ENCODE data around the gene MYH9. TPM values are rescaled to one million over a fixed set of nuclear protein-coding genes. Genes with fewer than 3 reads are reported as not detected.
"Not testable (repeated sequence)": the region's sequence is repeated elsewhere in the genome, so short reads cannot be mapped to it uniquely, and the experiment has no call there.

MYH9 gene
- total RNA-seq, 4 donors from 2014 or later = 361 to 406 (median 386) TPM

DNA sequence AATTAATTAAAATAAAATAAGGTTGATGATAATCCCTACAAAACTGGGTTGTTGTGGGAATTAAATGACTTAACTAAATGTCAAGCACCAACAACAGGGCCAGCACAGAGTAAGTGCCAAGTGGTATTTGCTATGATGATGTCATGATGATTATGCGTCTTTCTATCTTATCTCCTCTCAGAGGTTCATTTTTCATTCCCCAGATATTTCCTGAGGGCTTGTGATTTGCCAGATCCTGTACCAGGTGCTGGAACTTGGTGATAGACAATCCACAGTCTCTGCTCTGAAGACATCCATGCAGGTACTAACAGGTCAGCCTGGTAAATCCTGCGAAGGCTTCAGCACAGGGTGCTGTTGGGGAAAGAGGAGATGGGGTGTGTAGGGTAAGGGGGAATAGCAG lies 8.1 kb upstream of the MYH9 start:
- Histone ChIP-seq H3K27ac (no peak overlapping the region), H3K4me1 (peaks cover 0 to 6% (median 0%) of the 10 kb centered on the region in 4 donors), H3K27me3 (no peaks in the 10 kb centered on the region), H3K36me3 (no peaks in the 10 kb centered on the region), H3K9me3 (no peaks in the 10 kb centered on the region), H3K4me3 (no peak overlapping the region)
- no peak for TF ChIP-seq EP300 (IDR thresholded peaks at IDR 0.05)
- TF ChIP-seq POLR2A (IDR thresholded peaks at IDR 0.05) = no peak
- TF ChIP-seq, protein P1, sequence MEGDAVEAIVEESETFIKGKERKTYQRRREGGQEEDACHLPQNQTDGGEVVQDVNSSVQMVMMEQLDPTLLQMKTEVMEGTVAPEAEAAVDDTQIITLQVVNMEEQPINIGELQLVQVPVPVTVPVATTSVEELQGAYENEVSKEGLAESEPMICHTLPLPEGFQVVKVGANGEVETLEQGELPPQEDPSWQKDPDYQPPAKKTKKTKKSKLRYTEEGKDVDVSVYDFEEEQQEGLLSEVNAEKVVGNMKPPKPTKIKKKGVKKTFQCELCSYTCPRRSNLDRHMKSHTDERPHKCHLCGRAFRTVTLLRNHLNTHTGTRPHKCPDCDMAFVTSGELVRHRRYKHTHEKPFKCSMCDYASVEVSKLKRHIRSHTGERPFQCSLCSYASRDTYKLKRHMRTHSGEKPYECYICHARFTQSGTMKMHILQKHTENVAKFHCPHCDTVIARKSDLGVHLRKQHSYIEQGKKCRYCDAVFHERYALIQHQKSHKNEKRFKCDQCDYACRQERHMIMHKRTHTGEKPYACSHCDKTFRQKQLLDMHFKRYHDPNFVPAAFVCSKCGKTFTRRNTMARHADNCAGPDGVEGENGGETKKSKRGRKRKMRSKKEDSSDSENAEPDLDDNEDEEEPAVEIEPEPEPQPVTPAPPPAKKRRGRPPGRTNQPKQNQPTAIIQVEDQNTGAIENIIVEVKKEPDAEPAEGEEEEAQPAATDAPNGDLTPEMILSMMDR (IDR thresholded peaks at IDR 0.05) = no peak
- DNase-seq (ENCODE audit: low spot score in 2 of 2) = no peak
- WGBS, 2 donors = 75 to 85% methylated on average over 2 of the region's 2 CpGs

- WGBS, 2 donors = 74 to 75% methylated on average over 12 of the region's 12 CpGs
- no peak for DNase-seq (ENCODE audit: low spot score in 2 of 2)
- H3K4me1 ChIP-seq = peaks cover 0 to 6% (median 0%) of the 10 kb centered on the region in 4 donors
- no peaks in the 10 kb centered on the region for H3K27me3 ChIP-seq
- H3K9me3 ChIP-seq = no peaks in the 10 kb centered on the region
- TF ChIP-seq, protein P1 (IDR thresholded peaks at IDR 0.05) = no peak
- TF ChIP-seq POLR2A (IDR thresholded peaks at IDR 0.05) (no peak), EP300 (IDR thresholded peaks at IDR 0.05) (no peak)
- no peak overlapping the region for H3K27ac ChIP-seq
- H3K4me3 ChIP-seq = no peak overlapping the region
- no peaks in the 10 kb centered on the region for H3K36me3 ChIP-seq
Observed at GRCh38 chr22:36395055-36395849, 7.5 kb upstream of the MYH9 start.

DNA sequence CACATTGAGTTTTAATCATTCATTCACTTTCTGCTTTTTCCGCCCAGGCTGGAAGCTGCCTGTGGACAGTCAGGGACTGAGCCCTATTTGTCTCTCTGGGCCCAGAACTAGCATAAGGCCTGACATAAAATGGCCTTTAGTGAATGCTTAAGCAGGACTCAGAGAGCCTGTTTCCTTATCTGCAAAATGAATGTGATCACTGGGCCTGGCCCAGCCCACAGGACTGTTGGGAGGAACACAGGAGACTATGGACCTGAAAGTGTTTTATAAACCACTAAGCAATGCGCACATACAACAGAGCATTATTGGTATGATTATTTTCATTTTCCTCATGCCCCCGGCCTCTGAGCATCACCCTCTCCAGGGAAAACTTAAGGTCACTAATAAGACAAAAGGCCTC lies 3.9 kb upstream of the MYH9 start:
- H3K9me3 ChIP-seq = no peaks in the 10 kb centered on the region
- H3K36me3 ChIP-seq = no peaks in the 10 kb centered on the region
- no peak for DNase-seq (ENCODE audit: low spot score in 2 of 2)
- H3K27me3 ChIP-seq = no peaks in the 10 kb centered on the region
- peak overlapping the region in 1 of 4 donors; percentile 34 for H3K27ac ChIP-seq
- H3K4me1 ChIP-seq = peaks cover 0 to 8% (median 0%) of the 10 kb centered on the region in 4 donors
- no peak overlapping the region for H3K4me3 ChIP-seq
- TF ChIP-seq, protein P1 (IDR thresholded peaks at IDR 0.05) = no peak
- TF ChIP-seq POLR2A (IDR thresholded peaks at IDR 0.05) (no peak), EP300 (IDR thresholded peaks at IDR 0.05) (no peak)
- WGBS, 2 donors = 83 to 89% methylated on average over 3 of the region's 3 CpGs

GRCh38 chr22:36389122-36389521 lies 1.4 kb upstream of the MYH9 start:
- H3K9me3 ChIP-seq; H3K4me3 ChIP-seq; H3K36me3 ChIP-seq; DNase-seq (ENCODE audit: low spot score in 2 of 2); H3K27me3 ChIP-seq: not testable (repeated sequence)
- Histone ChIP-seq H3K27ac (peak overlapping the region in 1 of 4 donors; percentile 96), H3K4me1 (peaks cover 0 to 32% (median 18%) of the 10 kb centered on the region in 4 donors)
- 90 to 91% methylated on average over 14 of the region's 14 CpGs for WGBS, 2 donors

GRCh38 chr22:36387709-36387958 lies 133 bp downstream of the MYH9 start:
- Histone ChIP-seq H3K4me3 (peak overlapping the region; percentile 56 to 99 (median 76)), H3K4me1 (peaks cover 0 to 47% (median 32%) of the 10 kb centered on the region in 4 donors), H3K27me3 (no peaks in the 10 kb centered on the region), H3K36me3 (no peaks in the 10 kb centered on the region), H3K9me3 (no peaks in the 10 kb centered on the region), H3K27ac (peak overlapping the region; percentile 55 to 96 (median 94))
- TF ChIP-seq, protein P1 (IDR thresholded peaks at IDR 0.05) = peak in 2 of 5 experiments; percentile 38 to 54
- TF ChIP-seq POLR2A (IDR thresholded peaks at IDR 0.05) = peak in 1 of 2 donors; percentile 94
- TF ChIP-seq EP300 (IDR thresholded peaks at IDR 0.05) = no peak
- 0 to 10% methylated on average over 2 to 3 of the region's 31 CpGs for WGBS, 2 donors
- no peak for DNase-seq (ENCODE audit: low spot score in 2 of 2)
